ENCODE results near the gene CCDC74B.
"Not testable (repeated sequence)": the region's sequence is repeated elsewhere in the genome, so short reads cannot be mapped to it uniquely, and the experiment has no call there.

DNA sequence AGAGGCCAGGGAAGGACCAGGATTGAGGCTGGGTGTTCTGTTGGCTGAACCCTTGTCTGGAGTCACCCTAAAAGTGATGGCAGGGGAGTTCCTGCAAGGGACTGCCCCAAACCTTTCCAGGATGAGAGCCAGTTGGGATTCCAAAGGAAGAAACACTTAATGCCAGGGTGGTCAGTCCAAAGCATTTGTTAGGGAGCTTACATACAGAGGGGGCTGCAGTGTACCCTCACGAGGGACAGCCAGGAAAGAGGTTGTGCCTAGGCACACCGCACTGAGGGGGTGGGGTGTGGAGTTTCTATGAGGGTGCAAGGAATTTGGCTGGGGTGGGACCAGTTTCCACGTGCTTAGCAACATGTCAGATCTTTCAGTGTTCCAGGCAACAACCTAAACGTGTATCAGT lies 44.0 kb upstream of the CCDC74B start:
- TF ChIP-seq, protein P1, sequence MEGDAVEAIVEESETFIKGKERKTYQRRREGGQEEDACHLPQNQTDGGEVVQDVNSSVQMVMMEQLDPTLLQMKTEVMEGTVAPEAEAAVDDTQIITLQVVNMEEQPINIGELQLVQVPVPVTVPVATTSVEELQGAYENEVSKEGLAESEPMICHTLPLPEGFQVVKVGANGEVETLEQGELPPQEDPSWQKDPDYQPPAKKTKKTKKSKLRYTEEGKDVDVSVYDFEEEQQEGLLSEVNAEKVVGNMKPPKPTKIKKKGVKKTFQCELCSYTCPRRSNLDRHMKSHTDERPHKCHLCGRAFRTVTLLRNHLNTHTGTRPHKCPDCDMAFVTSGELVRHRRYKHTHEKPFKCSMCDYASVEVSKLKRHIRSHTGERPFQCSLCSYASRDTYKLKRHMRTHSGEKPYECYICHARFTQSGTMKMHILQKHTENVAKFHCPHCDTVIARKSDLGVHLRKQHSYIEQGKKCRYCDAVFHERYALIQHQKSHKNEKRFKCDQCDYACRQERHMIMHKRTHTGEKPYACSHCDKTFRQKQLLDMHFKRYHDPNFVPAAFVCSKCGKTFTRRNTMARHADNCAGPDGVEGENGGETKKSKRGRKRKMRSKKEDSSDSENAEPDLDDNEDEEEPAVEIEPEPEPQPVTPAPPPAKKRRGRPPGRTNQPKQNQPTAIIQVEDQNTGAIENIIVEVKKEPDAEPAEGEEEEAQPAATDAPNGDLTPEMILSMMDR (tag by site-specific recombination; IDR thresholded peaks at IDR 0.05), result not testable (repeated sequence)
- TF ChIP-seq ZNF513 (tag by site-specific recombination; IDR thresholded peaks at IDR 0.05), result not testable (repeated sequence)

Data from HEK293 (cell line).